HG02610 (cell line): Measurements from ENCODE around the gene SULT2B1.
"Not testable (repeated sequence)": the region's sequence is repeated elsewhere in the genome, so short reads cannot be mapped to it uniquely, and the experiment has no call there.

Experiments used
- ATAC-seq: cut with Tn5 transposase; IDR thresholded peaks from one replicate; pipeline ENCODE4 v1.9.1; 2021; ENCODE audit warnings: mild to moderate bottlenecking, moderate library complexity; ENCODE audit not compliant: unreplicated experiment

Gene SULT2B1

GRCh38 chr19:48524732-48525131 is 27.2 kb upstream of the SULT2B1 start:
- no peak for ATAC-seq

GRCh38 chr19:48529156-48529555 is 22.8 kb upstream of the SULT2B1 start:
- ATAC-seq = no peak

- no peak for ATAC-seq
Observed at GRCh38 chr19:48530066-48530720, 21.8 kb upstream of the SULT2B1 start.

GRCh38 chr19:48530770-48531169 is 21.2 kb upstream of the SULT2B1 start:
- no peak for ATAC-seq

- ATAC-seq = no peak
Observed at GRCh38 chr19:48533770-48534169, 18.2 kb upstream of the SULT2B1 start.

- no peak for ATAC-seq
Observed at GRCh38 chr19:48537541-48537940, 14.4 kb upstream of the SULT2B1 start.

- ATAC-seq = not testable (repeated sequence)
Observed at GRCh38 chr19:48538057-48538456, 13.9 kb upstream of the SULT2B1 start.

- ATAC-seq = no peak
Observed at GRCh38 chr19:48539503-48540096, 12.4 kb upstream of the SULT2B1 start.

- no peak for ATAC-seq
Observed at GRCh38 chr19:48540110-48540509, 11.9 kb upstream of the SULT2B1 start.

- ATAC-seq = no peak
Observed at GRCh38 chr19:48541813-48542212, 10.2 kb upstream of the SULT2B1 start.

- no peak for ATAC-seq
Observed at GRCh38 chr19:48543121-48543710, 8.8 kb upstream of the SULT2B1 start.

- ATAC-seq = no peak
Observed at GRCh38 chr19:48544856-48545750, 6.9 kb upstream of the SULT2B1 start.

- no peak for ATAC-seq
Observed at GRCh38 chr19:48547722-48548121, 4.2 kb upstream of the SULT2B1 start.

GRCh38 chr19:48548253-48548911 is 3.6 kb upstream of the SULT2B1 start:
- ATAC-seq = no peak

GRCh38 chr19:48549380-48549779 is 2.6 kb upstream of the SULT2B1 start:
- no peak for ATAC-seq

- no peak for ATAC-seq
Observed at GRCh38 chr19:48552406-48553322, 692 bp downstream of the SULT2B1 start.

GRCh38 chr19:48553676-48554384 is 1.9 kb downstream of the SULT2B1 start:
- ATAC-seq = no peak

GRCh38 chr19:48554385-48555091 is 2.6 kb downstream of the SULT2B1 start:
- no peak for ATAC-seq

- no peak for ATAC-seq
Observed at GRCh38 chr19:48556163-48556562, 4.2 kb downstream of the SULT2B1 start.
